Progenitor cell of endocrine pancreas (in vitro differentiated cells): ENCODE results near the gene TBL1XR1. TPM values are rescaled to one million over a fixed set of nuclear protein-coding genes. Genes with fewer than 3 reads are reported as not detected.

Experiments used
- DNase-seq: peaks from one replicate; pipeline ENCODE4 v3.0.0; 2021; ENCODE audit warnings: low spot score; ENCODE audit not compliant: unreplicated experiment
- H3K27ac Mint-ChIP-seq: 2 replicates; pipeline ENCODE4 v1.8.0; 2021; ENCODE audit warnings: mild to moderate bottlenecking, moderate library complexity, mixed read lengths
- H3K27me3 Mint-ChIP-seq: 2 replicates; pipeline ENCODE4 v1.8.0; 2021; ENCODE audit warnings: mixed read lengths
- H3K36me3 Mint-ChIP-seq: 2 replicates; pipeline ENCODE4 v1.8.0; 2022; ENCODE audit warnings: mixed read lengths; ENCODE audit not compliant: insufficient read depth
- H3K4me1 Mint-ChIP-seq: 2 replicates; pipeline ENCODE4 v1.8.0; 2021; ENCODE audit warnings: low read depth, mixed read lengths
- H3K4me3 Mint-ChIP-seq: 2 replicates; pipeline ENCODE4 v1.8.0; 2021; ENCODE audit warnings: low read depth, mild to moderate bottlenecking, moderate library complexity, mixed read lengths
- H3K9me3 Mint-ChIP-seq: 2 replicates; pipeline ENCODE4 v1.8.0; 2021; ENCODE audit warnings: low read depth, mixed read lengths
- total RNA-seq: library from RNA; stranded (reverse); gene quantifications from 2 replicates; pipeline ENCODE4 v1.2.1, GENCODE V29; 2021
- TF ChIP-seq, protein P1 (sequence below): fragments of 200-600 bp; sonication (generic); IDR thresholded peaks from one replicate; pipeline ENCODE4 v1.5.0; 2021; ENCODE audit warnings: antibody characterized with exemption, mild to moderate bottlenecking; ENCODE audit not compliant: unreplicated experiment

TBL1XR1 gene
- total RNA-seq, 1 donor from 2014 or later = 207 TPM

DNA sequence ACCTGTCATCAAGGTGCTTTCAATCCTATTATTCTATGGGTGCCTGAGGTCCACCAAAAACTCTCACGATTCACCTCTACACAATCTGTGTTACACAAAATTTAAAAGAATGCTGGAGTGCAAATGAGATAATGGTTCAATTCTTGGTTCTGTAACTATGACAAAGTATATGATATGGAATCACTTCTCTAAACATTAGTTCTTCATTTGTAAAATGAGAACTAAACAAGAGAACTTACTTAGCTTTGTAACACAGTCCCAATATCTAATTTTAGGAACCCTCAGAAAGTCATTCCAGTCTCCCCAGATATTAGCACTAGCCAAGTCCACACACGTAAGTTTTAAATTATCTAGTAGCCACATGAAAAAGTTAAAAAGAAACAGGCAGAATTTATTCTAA is 111.5 kb downstream of the TBL1XR1 start:
- peaks cover 12% of the 10 kb centered on the region for H3K4me1 Mint-ChIP-seq
- DNase-seq = no peak
- H3K9me3 Mint-ChIP-seq = peaks cover 13% of the 10 kb centered on the region
- no peak overlapping the region for H3K27ac Mint-ChIP-seq
- TF ChIP-seq, protein P1, sequence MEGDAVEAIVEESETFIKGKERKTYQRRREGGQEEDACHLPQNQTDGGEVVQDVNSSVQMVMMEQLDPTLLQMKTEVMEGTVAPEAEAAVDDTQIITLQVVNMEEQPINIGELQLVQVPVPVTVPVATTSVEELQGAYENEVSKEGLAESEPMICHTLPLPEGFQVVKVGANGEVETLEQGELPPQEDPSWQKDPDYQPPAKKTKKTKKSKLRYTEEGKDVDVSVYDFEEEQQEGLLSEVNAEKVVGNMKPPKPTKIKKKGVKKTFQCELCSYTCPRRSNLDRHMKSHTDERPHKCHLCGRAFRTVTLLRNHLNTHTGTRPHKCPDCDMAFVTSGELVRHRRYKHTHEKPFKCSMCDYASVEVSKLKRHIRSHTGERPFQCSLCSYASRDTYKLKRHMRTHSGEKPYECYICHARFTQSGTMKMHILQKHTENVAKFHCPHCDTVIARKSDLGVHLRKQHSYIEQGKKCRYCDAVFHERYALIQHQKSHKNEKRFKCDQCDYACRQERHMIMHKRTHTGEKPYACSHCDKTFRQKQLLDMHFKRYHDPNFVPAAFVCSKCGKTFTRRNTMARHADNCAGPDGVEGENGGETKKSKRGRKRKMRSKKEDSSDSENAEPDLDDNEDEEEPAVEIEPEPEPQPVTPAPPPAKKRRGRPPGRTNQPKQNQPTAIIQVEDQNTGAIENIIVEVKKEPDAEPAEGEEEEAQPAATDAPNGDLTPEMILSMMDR = no peak
- H3K27me3 Mint-ChIP-seq = no peaks in the 10 kb centered on the region
- H3K36me3 Mint-ChIP-seq = peaks cover 23% of the 10 kb centered on the region
- no peak overlapping the region for H3K4me3 Mint-ChIP-seq

DNA sequence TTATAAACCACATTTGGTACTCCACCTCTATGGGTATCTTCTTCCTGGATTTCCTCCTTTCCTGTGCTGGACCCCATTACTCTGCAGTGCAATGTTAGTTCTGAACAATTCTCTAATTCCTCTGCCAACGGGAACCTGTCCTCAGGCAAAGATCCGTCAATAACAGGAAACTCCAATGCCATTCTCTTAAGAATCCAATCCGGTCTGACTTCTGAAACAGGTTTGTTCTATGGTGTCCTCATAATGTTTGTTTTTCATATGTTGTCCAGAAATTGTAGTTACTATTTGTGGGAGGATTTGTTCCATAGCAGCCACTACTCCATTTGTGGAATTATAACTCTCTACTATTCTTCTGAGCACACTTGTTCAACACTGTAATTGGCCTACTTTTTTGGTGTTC is 112.7 kb downstream of the TBL1XR1 start:
- Mint-ChIP-seq H3K4me3 (no peak overlapping the region), H3K4me1 (peaks cover 13% of the 10 kb centered on the region), H3K27me3 (no peaks in the 10 kb centered on the region), H3K9me3 (peaks cover 13% of the 10 kb centered on the region), H3K36me3 (peaks cover 20% of the 10 kb centered on the region), H3K27ac (no peak overlapping the region)
- TF ChIP-seq, protein P1 = no peak
- DNase-seq = no peak

DNA sequence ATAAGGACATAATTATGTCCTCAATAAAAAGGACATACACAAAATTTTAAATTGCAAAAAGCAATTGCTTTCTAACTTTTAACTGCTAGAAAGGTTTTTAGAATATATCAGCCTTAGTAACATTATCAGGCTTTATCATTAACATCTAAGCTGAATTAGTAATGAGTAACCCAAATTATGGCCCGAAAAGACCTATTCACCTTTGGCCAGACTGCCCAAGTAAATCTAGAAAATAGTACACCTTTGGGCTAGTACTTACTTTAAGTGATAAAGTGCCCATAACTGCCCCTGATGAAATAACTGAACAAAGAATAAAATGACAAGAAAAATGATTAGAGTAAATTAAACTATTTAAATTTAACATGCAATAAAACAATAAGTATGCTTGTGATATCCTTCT is 117.2 kb downstream of the TBL1XR1 start:
- Mint-ChIP-seq H3K27ac (no peak overlapping the region), H3K4me1 (peaks cover 4% of the 10 kb centered on the region), H3K9me3 (peaks cover 13% of the 10 kb centered on the region), H3K4me3 (no peak overlapping the region), H3K36me3 (peaks cover 32% of the 10 kb centered on the region), H3K27me3 (no peaks in the 10 kb centered on the region)
- DNase-seq = no peak
- TF ChIP-seq, protein P1 = no peak

DNA sequence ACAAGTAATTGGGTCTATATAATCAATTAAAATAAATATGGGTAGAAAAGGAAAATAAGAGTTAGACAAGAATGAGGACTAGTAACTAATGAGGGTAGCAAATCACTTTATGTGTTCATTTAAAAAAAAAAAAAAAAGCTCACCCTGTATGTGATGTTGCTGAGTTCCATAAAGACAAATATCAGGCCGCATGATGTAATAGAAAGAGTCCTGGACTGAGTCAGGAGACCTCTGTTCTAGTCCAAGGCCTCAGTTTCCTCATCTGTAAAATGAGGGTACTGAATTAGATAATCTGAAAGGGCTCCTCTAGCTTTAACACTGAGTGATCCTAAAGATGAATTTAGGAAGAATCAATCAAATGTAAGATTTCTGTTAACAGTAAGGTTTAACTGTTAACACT is 117.6 kb downstream of the TBL1XR1 start:
- H3K27ac Mint-ChIP-seq = peak overlapping the region; percentile 24
- DNase-seq = no peak
- H3K9me3 Mint-ChIP-seq = peaks cover 12% of the 10 kb centered on the region

DNA sequence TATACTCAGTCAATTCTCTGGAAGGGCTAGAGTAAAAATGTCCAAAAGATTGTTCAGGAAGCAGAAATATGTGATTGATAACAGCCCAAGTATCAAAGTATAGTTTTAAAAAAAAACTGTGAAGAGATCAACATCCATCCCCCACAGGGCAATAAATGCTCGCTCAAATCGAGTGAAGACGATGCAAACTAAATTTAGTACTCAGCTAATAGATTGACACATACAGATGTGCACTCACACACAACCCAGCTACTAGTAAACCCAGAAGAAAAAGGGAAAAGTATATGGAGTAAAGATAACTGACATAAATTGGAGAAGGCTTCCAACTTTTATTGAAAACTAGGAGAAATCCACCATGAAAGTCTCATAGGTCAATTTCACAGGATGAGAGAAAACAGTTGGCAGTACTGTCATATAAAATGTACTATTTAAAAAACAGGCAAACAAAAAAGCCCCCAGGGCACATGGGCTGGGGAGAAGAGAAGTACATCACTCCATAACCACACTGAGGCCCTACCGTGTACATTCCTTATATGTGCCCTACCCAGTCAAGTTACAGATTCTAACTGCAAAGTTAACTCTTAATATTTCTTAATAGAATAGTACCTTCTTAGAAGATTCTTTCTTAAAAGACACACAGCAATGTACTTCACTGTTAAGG is 125.7 kb downstream of the TBL1XR1 start:
- no peak for DNase-seq
- Mint-ChIP-seq H3K4me3 (no peak overlapping the region), H3K4me1 (no peaks in the 10 kb centered on the region), H3K27ac (peak overlapping the region; percentile 62), H3K27me3 (no peaks in the 10 kb centered on the region), H3K36me3 (peaks cover 25% of the 10 kb centered on the region), H3K9me3 (no peaks in the 10 kb centered on the region)
- TF ChIP-seq, protein P1 = no peak

More for the DNA sequence above, 117.6 kb downstream of the TBL1XR1 start:
- Mint-ChIP-seq H3K4me3 (no peak overlapping the region), H3K36me3 (peaks cover 33% of the 10 kb centered on the region), H3K27me3 (no peaks in the 10 kb centered on the region), H3K4me1 (peaks cover 4% of the 10 kb centered on the region)
- TF ChIP-seq, protein P1 = no peak
